ENCODE data around the gene C5orf47. TPM values are rescaled to one million over a fixed set of nuclear protein-coding genes. Genes with fewer than 3 reads are reported as not detected.

C5orf47 gene
- not detected for total RNA-seq

GRCh38 chr5:173988554-173989431, at the start of gene C5orf47:
C5orf47 (plus strand) TSS chr5:173989170; CDS start chr5:173989264, 94 bp downstream.
- H3K27ac ChIP-seq = no peak within 1 kb of the TSS
- 93% methylated on average over 49 to 50 of the region's 51 CpGs for WGBS, 2 donors
- no peaks in the 10 kb centered on the region for H3K36me3 ChIP-seq
- DNase-seq (ENCODE audit: low spot score in 2 of 2) = no peak
- no peak within 1 kb of the TSS for H3K4me3 ChIP-seq
- H3K9me3 ChIP-seq = peaks cover 0 to 18% (median 0%) of the 10 kb centered on the region in 4 donors
- H3K4me1 ChIP-seq = no peaks in the 10 kb centered on the region
- TF ChIP-seq POLR2A (IDR thresholded peaks at IDR 0.05) (no peak), EP300 (IDR thresholded peaks at IDR 0.05) (no peak)
- TF ChIP-seq, protein P1, sequence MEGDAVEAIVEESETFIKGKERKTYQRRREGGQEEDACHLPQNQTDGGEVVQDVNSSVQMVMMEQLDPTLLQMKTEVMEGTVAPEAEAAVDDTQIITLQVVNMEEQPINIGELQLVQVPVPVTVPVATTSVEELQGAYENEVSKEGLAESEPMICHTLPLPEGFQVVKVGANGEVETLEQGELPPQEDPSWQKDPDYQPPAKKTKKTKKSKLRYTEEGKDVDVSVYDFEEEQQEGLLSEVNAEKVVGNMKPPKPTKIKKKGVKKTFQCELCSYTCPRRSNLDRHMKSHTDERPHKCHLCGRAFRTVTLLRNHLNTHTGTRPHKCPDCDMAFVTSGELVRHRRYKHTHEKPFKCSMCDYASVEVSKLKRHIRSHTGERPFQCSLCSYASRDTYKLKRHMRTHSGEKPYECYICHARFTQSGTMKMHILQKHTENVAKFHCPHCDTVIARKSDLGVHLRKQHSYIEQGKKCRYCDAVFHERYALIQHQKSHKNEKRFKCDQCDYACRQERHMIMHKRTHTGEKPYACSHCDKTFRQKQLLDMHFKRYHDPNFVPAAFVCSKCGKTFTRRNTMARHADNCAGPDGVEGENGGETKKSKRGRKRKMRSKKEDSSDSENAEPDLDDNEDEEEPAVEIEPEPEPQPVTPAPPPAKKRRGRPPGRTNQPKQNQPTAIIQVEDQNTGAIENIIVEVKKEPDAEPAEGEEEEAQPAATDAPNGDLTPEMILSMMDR (IDR thresholded peaks at IDR 0.05) = no peak
- no peaks in the 10 kb centered on the region for H3K27me3 ChIP-seq

- H3K4me3 ChIP-seq = no peak overlapping the region
- TF ChIP-seq POLR2A (IDR thresholded peaks at IDR 0.05) (no peak), EP300 (IDR thresholded peaks at IDR 0.05) (peak; percentile 9 to 50)
- TF ChIP-seq, protein P1 (IDR thresholded peaks at IDR 0.05) = no peak
Observed at GRCh38 chr5:173940269-173940668, 48.7 kb upstream of the C5orf47 start.

DNA sequence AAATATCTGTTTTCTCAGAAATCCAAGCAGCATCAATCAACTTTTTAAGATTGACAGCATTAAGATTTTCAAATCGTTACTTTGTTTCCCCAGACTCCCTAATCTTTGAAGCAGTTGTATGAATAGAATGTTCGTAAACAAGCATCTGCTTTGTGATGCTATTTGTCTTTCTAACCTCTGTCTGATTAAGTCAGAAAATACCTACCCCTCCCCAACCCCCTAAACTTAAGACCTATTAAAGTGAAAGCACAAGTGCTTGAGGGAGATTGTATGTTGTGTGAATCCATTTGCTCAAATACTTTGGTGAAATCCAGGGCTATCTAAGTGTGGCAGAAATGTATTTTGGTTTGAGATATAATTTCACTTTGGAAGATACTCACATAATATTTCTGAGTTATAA, 47.9 kb upstream of the C5orf47 start:
- peaks cover 0 to 16% (median 11%) of the 10 kb centered on the region in 3 donors for H3K36me3 ChIP-seq
- no peak for TF ChIP-seq EP300 (IDR thresholded peaks at IDR 0.05)
- no peak for TF ChIP-seq POLR2A (IDR thresholded peaks at IDR 0.05)
- TF ChIP-seq, protein P1 (IDR thresholded peaks at IDR 0.05) = no peak
- no peak for DNase-seq (ENCODE audit: low spot score in 2 of 2)
- no peaks in the 10 kb centered on the region for H3K9me3 ChIP-seq
- H3K4me1 ChIP-seq = peaks cover 0 to 16% (median 0%) of the 10 kb centered on the region in 4 donors
- H3K27ac ChIP-seq = no peak overlapping the region
- no peak overlapping the region for H3K4me3 ChIP-seq
- H3K27me3 ChIP-seq = no peaks in the 10 kb centered on the region
- WGBS, 2 donors = 55 to 57% methylated on average over 2 of the region's 2 CpGs

More at GRCh38 chr5:173940269-173940668, 48.7 kb upstream of the C5orf47 start:
- no peak for DNase-seq (ENCODE audit: low spot score in 2 of 2)
- H3K27ac ChIP-seq = no peak overlapping the region
- WGBS, 2 donors = 74 to 84% methylated on average over 2 of the region's 2 CpGs
- H3K36me3 ChIP-seq = peaks cover 0 to 8% (median 3%) of the 10 kb centered on the region in 3 donors
- peaks cover 0 to 16% (median 0%) of the 10 kb centered on the region in 4 donors for H3K4me1 ChIP-seq
- H3K9me3 ChIP-seq = no peaks in the 10 kb centered on the region
- no peaks in the 10 kb centered on the region for H3K27me3 ChIP-seq

GRCh38 chr5:173941758-173942401, 47.1 kb upstream of the C5orf47 start:
- peaks cover 0 to 23% (median 14%) of the 10 kb centered on the region in 3 donors for H3K36me3 ChIP-seq
- TF ChIP-seq EP300 (IDR thresholded peaks at IDR 0.05) (no peak), POLR2A (IDR thresholded peaks at IDR 0.05) (no peak)
- TF ChIP-seq, protein P1 (IDR thresholded peaks at IDR 0.05) = no peak
- H3K4me1 ChIP-seq = peaks cover 0 to 16% (median 0%) of the 10 kb centered on the region in 4 donors
- WGBS, 2 donors = 86 to 87% methylated on average over 9 of the region's 9 CpGs
- no peak for DNase-seq (ENCODE audit: low spot score in 2 of 2)
- H3K4me3 ChIP-seq = no peak overlapping the region
- H3K9me3 ChIP-seq = no peaks in the 10 kb centered on the region
- H3K27me3 ChIP-seq = no peaks in the 10 kb centered on the region
- H3K27ac ChIP-seq = peak overlapping the region in 1 of 4 donors; percentile 10

DNA sequence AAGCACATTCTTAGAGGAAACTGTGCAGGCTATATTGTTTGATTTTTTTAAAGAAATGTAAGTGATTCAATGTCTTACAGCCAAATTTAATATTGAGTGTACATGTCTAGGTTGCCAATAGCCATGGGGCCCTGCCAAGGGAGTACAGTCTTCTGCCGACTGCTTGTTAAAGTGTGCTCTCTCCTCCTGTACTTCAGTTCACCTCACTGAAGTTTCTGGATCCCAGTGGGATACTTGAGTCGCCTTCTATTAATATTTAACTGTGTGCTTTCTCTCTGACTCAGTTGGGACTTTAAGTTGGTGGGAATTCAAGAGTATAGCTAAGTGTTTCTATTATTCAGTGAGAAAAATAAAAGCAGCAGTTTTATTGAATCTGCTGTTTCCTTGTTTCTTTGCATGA, 44.5 kb upstream of the C5orf47 start:
- H3K36me3 ChIP-seq = peaks cover 0 to 46% (median 14%) of the 10 kb centered on the region in 3 donors
- peaks cover 0 to 16% (median 0%) of the 10 kb centered on the region in 4 donors for H3K4me1 ChIP-seq
- H3K27me3 ChIP-seq = no peaks in the 10 kb centered on the region
- no peak for TF ChIP-seq EP300 (IDR thresholded peaks at IDR 0.05)
- TF ChIP-seq, protein P1 (IDR thresholded peaks at IDR 0.05) = no peak
- TF ChIP-seq POLR2A (IDR thresholded peaks at IDR 0.05) = no peak
- WGBS, 2 donors = 60 to 71% methylated on average over 2 of the region's 2 CpGs
- H3K27ac ChIP-seq = no peak overlapping the region
- DNase-seq (ENCODE audit: low spot score in 2 of 2) = no peak
- H3K9me3 ChIP-seq = no peaks in the 10 kb centered on the region
- H3K4me3 ChIP-seq = no peak overlapping the region
